ENCODE results near the gene FBXO34.

- TF ChIP-seq CTCF (conservative IDR thresholded peaks at IDR 0.05 in 1 of 2, IDR thresholded peaks at IDR 0.05 in 1 of 2; ENCODE audit: extremely low read depth in 1 of 2, insufficient read depth in 1 of 2, low read depth in 1 of 2, low read length in 2 of 2) = no peak
- TF ChIP-seq EZH2 (IDR thresholded peaks at IDR 0.05; ENCODE audit: borderline replicate concordance, low read length) = no peak
Measured at GRCh38 chr14:55239320-55239719, 31.9 kb upstream of the FBXO34 start.

All from mammary epithelial cell (primary cell).